Measurements from ENCODE around the gene KLHL10. TPM values are rescaled to one million over a fixed set of nuclear protein-coding genes. Genes with fewer than 3 reads are reported as not detected.

The KLHL10 gene
- total and polyA plus RNA-seq, 2 of the 13 experiments (the other 11 are each of a cell fraction or from before 2014, with no cell fraction given) = 0.04 to 0.08 TPM

DNA sequence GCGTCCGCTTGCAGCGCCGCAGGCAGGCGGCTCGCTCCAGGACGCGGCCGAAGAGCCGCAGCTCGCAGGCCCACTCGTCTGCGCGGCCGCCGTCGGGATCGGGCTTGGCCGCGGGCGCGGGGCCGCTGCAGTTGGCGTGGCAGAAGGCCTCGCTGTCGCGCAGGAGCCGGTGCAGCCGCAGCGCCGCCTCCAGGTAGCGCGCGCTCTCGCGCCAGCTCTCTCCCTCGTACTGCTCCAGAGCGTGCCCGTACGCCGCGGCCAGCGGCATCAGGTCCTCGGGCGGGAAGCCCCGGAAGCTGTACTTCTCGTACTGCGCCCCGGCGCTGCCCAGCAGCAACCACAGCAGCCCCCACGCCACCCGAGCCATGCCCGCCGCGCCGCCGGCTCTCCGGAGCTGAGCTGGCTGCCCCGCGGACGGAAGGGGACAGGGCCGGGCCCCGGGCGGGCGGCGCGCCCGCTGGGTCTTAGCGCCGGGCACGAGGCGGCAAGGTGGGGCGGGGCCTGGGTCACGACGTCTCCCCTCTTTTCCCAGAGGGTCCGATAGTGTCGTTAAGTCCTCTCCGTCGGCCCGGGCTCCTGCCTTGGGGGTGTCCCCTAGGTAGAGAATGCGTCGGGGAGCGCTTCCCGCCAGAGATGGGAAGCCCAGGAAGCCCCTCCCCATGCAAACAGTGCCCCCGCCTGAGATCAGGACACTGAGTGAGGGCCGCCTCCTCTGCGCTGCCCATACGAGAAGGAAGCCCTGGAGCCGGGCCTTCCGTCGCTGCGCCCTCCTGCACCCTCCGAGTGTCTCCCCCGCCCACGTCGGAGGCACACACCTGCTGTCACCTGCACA, 25.9 kb upstream of the KLHL10 start, which contains the start of gene P3H4 (continued):
- TF ChIP-seq PRDM10 (CRISPR knock-in tag; IDR thresholded peaks at IDR 0.05; ENCODE audit: low read depth) = no peak
- TF ChIP-seq ZNF512 (CRISPR knock-in tag; IDR thresholded peaks at IDR 0.05) = no peak
- TF ChIP-seq FOXP4 (CRISPR knock-in tag; IDR thresholded peaks at IDR 0.05) = no peak
- no peak for TF ChIP-seq HOMEZ (CRISPR knock-in tag; IDR thresholded peaks at IDR 0.05; ENCODE audit: low read depth)
- peak; percentile 81 for TF ChIP-seq ZNF687 (CRISPR knock-in tag; IDR thresholded peaks at IDR 0.05)
- peak; percentile 90 for TF ChIP-seq ZNF160 (CRISPR knock-in tag; IDR thresholded peaks at IDR 0.05)
- no peak for TF ChIP-seq U2AF2 (IDR thresholded peaks at IDR 0.05; ENCODE audit: low read depth, low read length)
- TF ChIP-seq, protein P1, sequence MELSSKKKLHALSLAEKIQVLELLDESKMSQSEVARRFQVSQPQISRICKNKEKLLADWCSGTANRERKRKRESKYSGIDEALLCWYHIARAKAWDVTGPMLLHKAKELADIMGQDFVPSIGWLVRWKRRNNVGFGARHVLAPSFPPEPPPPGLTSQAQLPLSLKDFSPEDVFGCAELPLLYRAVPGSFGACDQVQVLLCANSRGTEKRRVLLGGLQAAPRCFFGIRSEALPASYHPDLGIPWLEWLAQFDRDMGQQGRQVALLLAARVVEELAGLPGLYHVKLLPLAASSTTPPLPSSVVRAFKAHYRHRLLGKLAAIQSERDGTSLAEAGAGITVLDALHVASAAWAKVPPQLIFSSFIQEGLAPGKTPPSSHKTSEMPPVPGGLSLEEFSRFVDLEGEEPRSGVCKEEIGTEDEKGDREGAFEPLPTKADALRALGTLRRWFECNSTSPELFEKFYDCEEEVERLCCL (CRISPR knock-in tag; IDR thresholded peaks at IDR 0.05; ENCODE audit: borderline replicate concordance) = no peak
- peak; percentile 74 for TF ChIP-seq ZNF607 (CRISPR knock-in tag; IDR thresholded peaks at IDR 0.05; ENCODE audit: borderline replicate concordance)
- no peak; the same call in none of the 2 replicates for TF ChIP-seq PHF20 (CRISPR knock-in tag; IDR thresholded peaks at IDR 0.05)
- TF ChIP-seq ZNF124 (CRISPR knock-in tag; IDR thresholded peaks at IDR 0.05) = peak; percentile 59; the same call in 1 of the 2 replicates
